CD4-positive, alpha-beta memory T cell (primary cell): ENCODE measurements around the gene SNX9. TPM values are rescaled to one million over a fixed set of nuclear protein-coding genes. Genes with fewer than 3 reads are reported as not detected.
"Not testable (repeated sequence)": the region's sequence is repeated elsewhere in the genome, so short reads cannot be mapped to it uniquely, and the experiment has no call there.

Experiments
- CTCF ChIA-PET: fragments of 350-600 bp; sonication (Branson Sonifier 250); formaldehyde crosslinking; loops from one replicate; lab custom pipeline; 2021; ENCODE audit warnings: inconsistent platforms; ENCODE audit not compliant: partially characterized antibody; lab: Charles Lee
- POLR2A ChIA-PET: fragments of 350-600 bp; sonication (Branson Sonifier 250); formaldehyde crosslinking; loops from one replicate; lab custom pipeline; 2021; ENCODE audit not compliant: partially characterized antibody; lab: Charles Lee
- DNase-seq, 5 donors: peaks; one replicate each; pipeline versions ENCODE4 v3.0.0 to v3.0.0-alpha.2; 2020 to 2022; ENCODE audit warnings: mixed read lengths in 1 of 5
- H3K27ac ChIP-seq: one replicate; pipeline ENCODE4 v1.7.0; 2013; ENCODE audit warnings: low read depth, low read length
- H3K27me3 ChIP-seq: 2 replicates; pipeline ENCODE4 v1.7.0; 2013; ENCODE audit warnings: mild to moderate bottlenecking, low read length, moderate library complexity; ENCODE audit not compliant: insufficient read depth
- H3K36me3 ChIP-seq: 2 replicates; pipeline ENCODE4 v1.7.0; 2013; ENCODE audit warnings: mild to moderate bottlenecking, low read length, moderate library complexity; ENCODE audit not compliant: insufficient read depth
- H3K4me1 ChIP-seq: 2 replicates; pipeline ENCODE4 v1.7.0; 2013; ENCODE audit warnings: mild to moderate bottlenecking, low read length, moderate library complexity; ENCODE audit not compliant: insufficient read depth
- H3K4me3 ChIP-seq, 2 donors: one replicate each; pipeline ENCODE4 v1.7.0; 2013; ENCODE audit warnings: low read length in 2 of 2, mild to moderate bottlenecking in 1 of 2
- H3K9me3 ChIP-seq, 2 donors: one replicate each; pipeline ENCODE4 v1.7.0; 2013; ENCODE audit warnings: low read length in 2 of 2, control low read depth in 1 of 2; ENCODE audit not compliant: control insufficient read depth in 1 of 2
- H3K27ac Mint-ChIP-seq, 7 donors: one replicate each; pipeline ENCODE4 v1.8.0; 2020 to 2021; ENCODE audit warnings: mixed read lengths in 7 of 7, mild to moderate bottlenecking in 6 of 7, inconsistent platforms in 3 of 7, moderate library complexity in 3 of 7
- H3K27me3 Mint-ChIP-seq, 2 donors: one replicate each; pipeline ENCODE4 v1.8.0; 2020 to 2021; ENCODE audit warnings: mixed read lengths in 2 of 2
- H3K36me3 Mint-ChIP-seq, 2 donors: one replicate each; pipeline ENCODE4 v1.8.0; 2020 to 2021; ENCODE audit warnings: mixed read lengths in 2 of 2, inconsistent platforms in 1 of 2, mild to moderate bottlenecking in 1 of 2
- H3K4me1 Mint-ChIP-seq, 4 donors: one replicate each; pipeline ENCODE4 v1.8.0; 2020 to 2021; ENCODE audit warnings: mixed read lengths in 4 of 4, mild to moderate bottlenecking in 1 of 4
- H3K4me3 Mint-ChIP-seq, 8 donors: one replicate each; pipeline ENCODE4 v1.8.0; 2020 to 2021; ENCODE audit warnings: mixed read lengths in 8 of 8, mild to moderate bottlenecking in 7 of 8, moderate library complexity in 6 of 8, inconsistent platforms in 3 of 8
- H3K9me3 Mint-ChIP-seq, 8 donors: one replicate each; pipeline ENCODE4 v1.8.0; 2020 to 2021; ENCODE audit warnings: mixed read lengths in 8 of 8, mild to moderate bottlenecking in 5 of 8, inconsistent platforms in 3 of 8, moderate library complexity in 1 of 8
- intact Hi-C: fragments of 100-400 bp; cut with micrococcal nuclease; formaldehyde crosslinking; loops from one replicate; pipeline ENCODE4 v1.15.1; 2023
- polyA plus RNA-seq, 2 donors: library from polyadenylated mRNA; unstranded; fragments of 300-500 nt; fragmentation: Illumina TruSeq; gene quantifications; one replicate each; pipeline ENCODE4 v1.2.3, GENCODE V29; 2021
- total RNA-seq, 2 experiments: library from RNA; stranded (reverse); gene quantifications; one replicate each; pipeline ENCODE4 v1.2.3, GENCODE V29; 2021

SNX9 gene
- total and polyA plus RNA-seq, 4 experiments from 2014 or later = 12.9 to 21.9 (median 20.5) TPM

- Histone ChIP-seq H3K9me3 (no peaks in the 10 kb centered on the region), H3K27me3 (no peaks in the 10 kb centered on the region), H3K36me3 (no peaks in the 10 kb centered on the region), H3K27ac (peak overlapping the region; percentile 35), H3K4me1 (peaks cover 21% of the 10 kb centered on the region), H3K4me3 (no peak overlapping the region)
- Mint-ChIP-seq H3K4me1 (peaks cover 24 to 47% (median 27%) of the 10 kb centered on the region in 4 donors), H3K27me3 (no peaks in the 10 kb centered on the region), H3K36me3 (peaks cover 33 to 35% of the 10 kb centered on the region in 2 donors), H3K4me3 (peak overlapping the region; percentile 0 to 75 (median 48)), H3K27ac (peak overlapping the region; percentile 29 to 94 (median 88)), H3K9me3 (no peaks in the 10 kb centered on the region)
- intact Hi-C loops = no loop called here
- ChIA-PET CTCF (interaction anchor here (0.6 to 2.1 kb wide), 7 partner anchors 9 to 136 kb away, joined by 3 to 6 read pairs (median 4); no protein-coding TSS in a partner anchor), POLR2A (no interaction called here)
- DNase-seq = peak in 2 of 5 donors; percentile 22 to 31
These were observed 69.4 kb downstream of the SNX9 start for GRCh38 chr6:157892363-157892877.

GRCh38 chr6:157893238-157893637 lies 70.2 kb downstream of the SNX9 start:
- CTCF ChIA-PET = interaction anchor here (0.6 to 2.1 kb wide), 5 partner anchors 10 to 137 kb away, joined by 4 to 7 read pairs (median 5); no protein-coding TSS in a partner anchor
- Histone ChIP-seq H3K27me3 (no peaks in the 10 kb centered on the region), H3K4me3 (no peak overlapping the region), H3K9me3 (no peaks in the 10 kb centered on the region), H3K36me3 (no peaks in the 10 kb centered on the region), H3K4me1 (peaks cover 21% of the 10 kb centered on the region), H3K27ac (peak overlapping the region; percentile 35)
- intact Hi-C loops = no loop called here
- H3K27me3 Mint-ChIP-seq = no peaks in the 10 kb centered on the region
- H3K9me3 Mint-ChIP-seq = no peaks in the 10 kb centered on the region
- peak overlapping the region in 6 of 7 donors; percentile 43 to 94 (median 87) for H3K27ac Mint-ChIP-seq
- POLR2A ChIA-PET = interaction anchor here (1.0 kb wide), 1 partner anchor 8 kb away, joined by 6 read pairs; no protein-coding TSS in a partner anchor
- H3K4me1 Mint-ChIP-seq = peaks cover 24 to 39% (median 26%) of the 10 kb centered on the region in 4 donors
- peak; percentile 51 to 78 (median 62) for DNase-seq
- H3K36me3 Mint-ChIP-seq = peaks cover 33 to 35% of the 10 kb centered on the region in 2 donors
- peak overlapping the region in 2 of 8 donors; percentile 8 to 61 for H3K4me3 Mint-ChIP-seq

GRCh38 chr6:157895585-157895984 lies 72.5 kb downstream of the SNX9 start:
- Mint-ChIP-seq H3K9me3 (no peaks in the 10 kb centered on the region), H3K4me1 (peaks cover 17 to 35% (median 21%) of the 10 kb centered on the region in 4 donors), H3K36me3 (peaks cover 31 to 44% of the 10 kb centered on the region in 2 donors), H3K27ac (peak overlapping the region in 2 of 7 donors; percentile 52 to 63), H3K27me3 (no peaks in the 10 kb centered on the region), H3K4me3 (no peak overlapping the region)
- no peak for DNase-seq
- Histone ChIP-seq H3K27ac (no peak overlapping the region), H3K27me3 (no peaks in the 10 kb centered on the region), H3K36me3 (no peaks in the 10 kb centered on the region), H3K9me3 (no peaks in the 10 kb centered on the region), H3K4me3 (no peak overlapping the region), H3K4me1 (peaks cover 21% of the 10 kb centered on the region)
- ChIA-PET POLR2A (no interaction called here), CTCF (no interaction called here)
- intact Hi-C loops = no loop called here

- Histone ChIP-seq H3K27me3 (no peaks in the 10 kb centered on the region), H3K27ac (no peak overlapping the region), H3K4me3 (no peak overlapping the region), H3K9me3 (no peaks in the 10 kb centered on the region), H3K36me3 (no peaks in the 10 kb centered on the region), H3K4me1 (peaks cover 14% of the 10 kb centered on the region)
- Mint-ChIP-seq H3K4me1 (peaks cover 10 to 26% (median 13%) of the 10 kb centered on the region in 4 donors), H3K27me3 (no peaks in the 10 kb centered on the region), H3K27ac (peak overlapping the region in 1 of 7 donors; percentile 52), H3K36me3 (peaks cover 26 to 54% of the 10 kb centered on the region in 2 donors), H3K9me3 (no peaks in the 10 kb centered on the region), H3K4me3 (no peak overlapping the region)
- intact Hi-C loops = no loop called here
- CTCF ChIA-PET = interaction anchor here (1.0 to 1.4 kb wide), 4 partner anchors 10 to 175 kb away, joined by 3 to 5 read pairs (median 4); no protein-coding TSS in a partner anchor
- POLR2A ChIA-PET = no interaction called here
- DNase-seq = no peak
These were observed 73.9 kb downstream of the SNX9 start for GRCh38 chr6:157896932-157897331.

- intact Hi-C loops = no loop called here
- no peaks in the 10 kb centered on the region for H3K27me3 Mint-ChIP-seq
- POLR2A ChIA-PET = no interaction called here
- DNase-seq = no peak
- H3K9me3 ChIP-seq = no peaks in the 10 kb centered on the region
- H3K27ac ChIP-seq = no peak overlapping the region
- H3K36me3 ChIP-seq = no peaks in the 10 kb centered on the region
- no peaks in the 10 kb centered on the region for H3K27me3 ChIP-seq
- CTCF ChIA-PET = interaction anchor here (1.4 to 1.5 kb wide), 3 partner anchors 12 to 174 kb away, joined by 3 to 5 read pairs (median 5); no protein-coding TSS in a partner anchor
- H3K4me1 Mint-ChIP-seq = peaks cover 2 to 14% (median 3%) of the 10 kb centered on the region in 4 donors
- H3K4me1 ChIP-seq = peaks cover 2% of the 10 kb centered on the region
- no peak overlapping the region for H3K4me3 Mint-ChIP-seq
- H3K4me3 ChIP-seq = no peak overlapping the region
- no peaks in the 10 kb centered on the region for H3K9me3 Mint-ChIP-seq
- peak overlapping the region in 5 of 7 donors; percentile 7 to 57 (median 23) for H3K27ac Mint-ChIP-seq
- H3K36me3 Mint-ChIP-seq = peaks cover 27 to 59% of the 10 kb centered on the region in 2 donors
These were observed 75.1 kb downstream of the SNX9 start for GRCh38 chr6:157898169-157898568.

GRCh38 chr6:157898640-157899039 lies 75.6 kb downstream of the SNX9 start:
- H3K4me1 ChIP-seq = no peaks in the 10 kb centered on the region
- H3K9me3 ChIP-seq = no peaks in the 10 kb centered on the region
- ChIA-PET CTCF (interaction anchor here (1.5 kb wide), 1 partner anchor 12 kb away, joined by 3 read pairs; no protein-coding TSS in a partner anchor), POLR2A (no interaction called here)
- no peaks in the 10 kb centered on the region for H3K27me3 ChIP-seq
- peaks cover 0 to 9% (median 2%) of the 10 kb centered on the region in 4 donors for H3K4me1 Mint-ChIP-seq
- no peak for DNase-seq
- no peaks in the 10 kb centered on the region for H3K27me3 Mint-ChIP-seq
- H3K27ac ChIP-seq = no peak overlapping the region
- H3K4me3 Mint-ChIP-seq = no peak overlapping the region
- H3K9me3 Mint-ChIP-seq = no peaks in the 10 kb centered on the region
- intact Hi-C loops = no loop called here
- H3K36me3 Mint-ChIP-seq = peaks cover 29 to 60% of the 10 kb centered on the region in 2 donors
- no peak overlapping the region for H3K4me3 ChIP-seq
- H3K36me3 ChIP-seq = no peaks in the 10 kb centered on the region
- H3K27ac Mint-ChIP-seq = peak overlapping the region in 3 of 7 donors; percentile 7 to 57 (median 20)

- H3K36me3 ChIP-seq, POLR2A ChIA-PET, H3K4me3 Mint-ChIP-seq, CTCF ChIA-PET, H3K9me3 ChIP-seq, H3K4me1 ChIP-seq, H3K27ac ChIP-seq, H3K27me3 ChIP-seq, H3K4me1 Mint-ChIP-seq, DNase-seq, H3K9me3 Mint-ChIP-seq, H3K4me3 ChIP-seq, H3K27me3 Mint-ChIP-seq, intact Hi-C loops: not testable (repeated sequence)
- H3K27ac Mint-ChIP-seq = peak overlapping the region in 1 of 7 donors; percentile 0
- peaks cover 26 to 62% of the 10 kb centered on the region in 2 donors for H3K36me3 Mint-ChIP-seq
These were observed 77.2 kb downstream of the SNX9 start for GRCh38 chr6:157900262-157900661.
